ENCODE data around the gene RNF130.

- TF ChIP-seq, protein P1, sequence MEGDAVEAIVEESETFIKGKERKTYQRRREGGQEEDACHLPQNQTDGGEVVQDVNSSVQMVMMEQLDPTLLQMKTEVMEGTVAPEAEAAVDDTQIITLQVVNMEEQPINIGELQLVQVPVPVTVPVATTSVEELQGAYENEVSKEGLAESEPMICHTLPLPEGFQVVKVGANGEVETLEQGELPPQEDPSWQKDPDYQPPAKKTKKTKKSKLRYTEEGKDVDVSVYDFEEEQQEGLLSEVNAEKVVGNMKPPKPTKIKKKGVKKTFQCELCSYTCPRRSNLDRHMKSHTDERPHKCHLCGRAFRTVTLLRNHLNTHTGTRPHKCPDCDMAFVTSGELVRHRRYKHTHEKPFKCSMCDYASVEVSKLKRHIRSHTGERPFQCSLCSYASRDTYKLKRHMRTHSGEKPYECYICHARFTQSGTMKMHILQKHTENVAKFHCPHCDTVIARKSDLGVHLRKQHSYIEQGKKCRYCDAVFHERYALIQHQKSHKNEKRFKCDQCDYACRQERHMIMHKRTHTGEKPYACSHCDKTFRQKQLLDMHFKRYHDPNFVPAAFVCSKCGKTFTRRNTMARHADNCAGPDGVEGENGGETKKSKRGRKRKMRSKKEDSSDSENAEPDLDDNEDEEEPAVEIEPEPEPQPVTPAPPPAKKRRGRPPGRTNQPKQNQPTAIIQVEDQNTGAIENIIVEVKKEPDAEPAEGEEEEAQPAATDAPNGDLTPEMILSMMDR (CRISPR knock-in tag; IDR thresholded peaks at IDR 0.05): no peak
- TF ChIP-seq, protein P2, sequence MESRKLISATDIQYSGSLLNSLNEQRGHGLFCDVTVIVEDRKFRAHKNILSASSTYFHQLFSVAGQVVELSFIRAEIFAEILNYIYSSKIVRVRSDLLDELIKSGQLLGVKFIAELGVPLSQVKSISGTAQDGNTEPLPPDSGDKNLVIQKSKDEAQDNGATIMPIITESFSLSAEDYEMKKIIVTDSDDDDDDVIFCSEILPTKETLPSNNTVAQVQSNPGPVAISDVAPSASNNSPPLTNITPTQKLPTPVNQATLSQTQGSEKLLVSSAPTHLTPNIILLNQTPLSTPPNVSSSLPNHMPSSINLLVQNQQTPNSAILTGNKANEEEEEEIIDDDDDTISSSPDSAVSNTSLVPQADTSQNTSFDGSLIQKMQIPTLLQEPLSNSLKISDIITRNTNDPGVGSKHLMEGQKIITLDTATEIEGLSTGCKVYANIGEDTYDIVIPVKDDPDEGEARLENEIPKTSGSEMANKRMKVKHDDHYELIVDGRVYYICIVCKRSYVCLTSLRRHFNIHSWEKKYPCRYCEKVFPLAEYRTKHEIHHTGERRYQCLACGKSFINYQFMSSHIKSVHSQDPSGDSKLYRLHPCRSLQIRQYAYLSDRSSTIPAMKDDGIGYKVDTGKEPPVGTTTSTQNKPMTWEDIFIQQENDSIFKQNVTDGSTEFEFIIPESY (CRISPR knock-in tag; IDR thresholded peaks at IDR 0.05): no peak
- no peak for TF ChIP-seq CHD4 (IDR thresholded peaks at IDR 0.05; ENCODE audit: borderline replicate concordance, low read length)
- TF ChIP-seq SUZ12 (IDR thresholded peaks at IDR 0.05; ENCODE audit: low read depth, low read length): no peak
- TF ChIP-seq CREB1 (IDR thresholded peaks at IDR 0.05): no peak
- no peak for TF ChIP-seq CREB1 (CRISPR knock-in tag; IDR thresholded peaks at IDR 0.05)
- TF ChIP-seq YY1 (IDR thresholded peaks at IDR 0.05; ENCODE audit: insufficient read depth, insufficient replicate concordance, low read depth, low read length): no peak
- no peak for TF ChIP-seq ZNF431 (CRISPR knock-in tag; IDR thresholded peaks at IDR 0.05; ENCODE audit: borderline replicate concordance, low read depth)
- TF ChIP-seq NFE2L1 (CRISPR knock-in tag; IDR thresholded peaks at IDR 0.05; ENCODE audit: borderline replicate concordance): no peak
- no peak for TF ChIP-seq PAX8 (CRISPR knock-in tag; IDR thresholded peaks at IDR 0.05; ENCODE audit: borderline replicate concordance)
- no peak for TF ChIP-seq MAFF (IDR thresholded peaks at IDR 0.05; ENCODE audit: low read depth, low read length)
- TF ChIP-seq RAD21 (CRISPR knock-in tag; IDR thresholded peaks at IDR 0.05): no peak
Measured at GRCh38 chr5:180041301-180042274, 30.0 kb downstream of the RNF130 start.
